GM21423 (cell line): Measurements from ENCODE around the gene SPOCK1.

ENCODE experiments used
- ATAC-seq: cut with Tn5 transposase; IDR thresholded peaks from one replicate; pipeline ENCODE4 v1.9.1; 2021; ENCODE audit warnings: mild to moderate bottlenecking, moderate library complexity; ENCODE audit not compliant: unreplicated experiment

SPOCK1 gene

DNA sequence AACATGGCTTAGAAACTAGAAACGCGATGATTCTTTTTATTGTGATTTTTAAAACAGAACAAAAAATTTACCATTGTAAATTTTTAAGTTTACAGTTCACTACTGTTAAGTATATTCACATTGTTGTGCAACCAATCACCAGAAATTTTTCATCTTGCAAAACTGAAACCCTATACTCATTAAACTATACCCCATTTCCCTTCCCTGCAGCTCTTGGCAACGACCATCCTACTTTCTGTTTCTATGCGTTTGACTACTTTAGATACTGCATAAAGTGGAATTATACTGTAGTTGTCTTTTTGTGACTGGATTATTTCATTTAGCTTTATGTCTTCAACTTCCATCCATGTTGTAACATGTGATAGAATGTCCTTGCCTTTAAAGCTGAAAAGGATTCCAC lies 52.5 kb downstream of the SPOCK1 start:
- no peak for ATAC-seq

DNA sequence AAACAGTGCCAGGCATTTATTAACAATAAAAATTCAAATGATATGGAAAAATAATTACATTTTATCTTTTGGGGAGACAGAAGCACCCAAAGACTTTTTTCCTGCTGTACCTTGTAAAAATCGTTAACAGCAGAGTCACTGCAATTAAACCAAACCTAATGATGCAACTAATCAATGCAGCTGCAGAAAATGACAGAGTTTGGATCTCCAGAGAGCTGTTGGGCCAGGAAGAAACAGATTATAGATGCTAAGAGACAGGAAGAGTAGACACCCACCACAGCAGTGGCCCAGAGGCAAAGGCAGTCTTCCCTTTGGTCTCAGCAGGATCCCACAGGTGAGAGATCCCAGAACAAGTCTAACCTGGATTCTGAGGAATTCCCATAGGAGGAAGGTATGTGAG lies 53.0 kb downstream of the SPOCK1 start:
- no peak for ATAC-seq

DNA sequence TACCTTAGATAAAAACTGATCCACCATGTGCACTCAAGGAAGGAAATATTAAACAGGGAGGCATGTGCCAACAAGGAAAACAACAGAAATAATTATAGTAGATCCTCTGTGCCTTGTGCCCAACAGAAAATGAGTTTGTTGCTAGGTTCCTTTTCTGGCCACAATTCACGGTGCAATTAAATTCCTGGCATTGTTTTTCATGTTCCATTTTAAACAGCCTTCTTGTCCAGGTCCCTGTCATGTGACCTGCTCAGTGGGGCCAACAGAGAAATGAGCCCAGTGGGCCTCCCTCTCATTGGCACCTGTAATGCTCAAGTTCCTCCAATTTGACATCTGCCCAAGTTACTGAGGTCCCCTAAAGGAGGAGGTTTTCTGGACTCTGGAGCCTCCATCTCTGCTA lies 56.5 kb downstream of the SPOCK1 start:
- ATAC-seq, result no peak

DNA sequence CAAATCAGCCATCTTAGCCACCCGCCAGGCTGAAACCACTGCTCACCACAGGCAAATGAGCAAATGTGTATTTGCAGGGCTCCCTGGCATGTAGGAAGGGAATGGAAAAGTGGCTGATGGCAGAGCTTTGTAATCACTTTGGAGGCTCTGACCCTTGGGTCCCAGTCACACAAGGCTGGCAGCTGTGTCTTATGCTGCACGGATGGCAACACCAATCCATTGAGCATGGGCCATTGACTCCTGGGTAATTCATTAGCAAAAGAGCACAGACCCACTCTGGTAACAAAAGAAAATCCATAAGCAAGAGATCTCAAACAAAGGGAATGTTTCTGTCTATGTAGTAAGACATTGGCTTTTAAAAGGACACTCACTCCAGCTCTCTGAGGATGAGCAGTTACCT lies 57.6 kb downstream of the SPOCK1 start:
- no peak for ATAC-seq

DNA sequence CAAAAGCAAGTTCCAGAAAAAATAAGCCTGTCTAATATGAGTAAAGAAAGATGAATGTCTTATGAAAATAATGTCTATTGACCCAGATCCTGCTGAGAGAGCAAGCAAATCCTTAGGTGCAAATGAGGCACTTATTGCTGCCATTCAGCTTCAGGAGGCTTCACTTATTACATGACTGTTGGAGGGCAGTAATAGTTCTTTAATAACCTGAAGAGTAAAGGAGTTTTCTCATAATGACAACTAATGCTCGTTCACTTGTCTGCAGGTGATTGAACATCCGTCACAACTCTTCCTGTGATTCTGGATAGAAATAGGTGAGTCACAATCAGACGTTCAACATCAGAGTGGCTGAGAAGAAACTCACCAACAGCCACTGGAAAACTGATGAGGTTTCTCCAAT lies 58.3 kb downstream of the SPOCK1 start:
- ATAC-seq, result no peak

DNA sequence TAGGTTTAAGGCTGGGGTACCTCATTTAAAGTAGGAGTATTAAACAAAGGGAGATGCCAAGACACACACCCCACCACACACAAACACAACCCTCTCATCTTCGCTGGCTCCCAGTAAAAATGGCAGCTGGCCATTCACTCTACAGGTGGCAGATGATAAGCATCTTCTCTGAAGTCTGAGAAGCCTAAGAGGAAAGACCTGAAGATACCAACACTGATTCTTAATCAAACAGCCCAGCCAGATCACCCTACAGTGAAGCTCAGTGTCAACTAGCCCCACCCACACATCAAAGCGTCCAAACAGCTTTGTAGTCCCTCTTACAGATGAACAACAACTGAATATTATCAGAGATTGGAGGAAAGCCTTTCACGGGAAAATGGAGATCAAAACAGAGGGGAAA lies 59.5 kb downstream of the SPOCK1 start:
- ATAC-seq, result no peak

DNA sequence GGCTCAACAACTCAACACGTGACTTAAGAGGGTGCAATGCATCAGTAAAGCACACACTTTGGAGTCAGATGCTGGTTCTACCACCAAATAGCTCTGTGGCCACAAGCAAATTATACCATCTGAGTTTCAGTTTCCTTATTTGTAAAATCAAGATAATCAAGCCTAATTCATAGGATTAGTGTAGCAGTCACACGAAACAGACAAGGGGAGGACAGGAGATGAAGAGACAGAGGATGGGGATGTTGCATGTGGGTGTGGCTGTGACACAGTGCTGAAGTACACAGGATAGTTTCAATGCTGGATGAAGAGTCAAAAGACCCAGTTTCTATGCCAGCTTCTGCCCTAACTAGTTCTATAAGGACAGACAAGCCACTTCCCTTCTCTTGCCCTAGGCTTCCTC lies 60.2 kb downstream of the SPOCK1 start:
- no peak for ATAC-seq

DNA sequence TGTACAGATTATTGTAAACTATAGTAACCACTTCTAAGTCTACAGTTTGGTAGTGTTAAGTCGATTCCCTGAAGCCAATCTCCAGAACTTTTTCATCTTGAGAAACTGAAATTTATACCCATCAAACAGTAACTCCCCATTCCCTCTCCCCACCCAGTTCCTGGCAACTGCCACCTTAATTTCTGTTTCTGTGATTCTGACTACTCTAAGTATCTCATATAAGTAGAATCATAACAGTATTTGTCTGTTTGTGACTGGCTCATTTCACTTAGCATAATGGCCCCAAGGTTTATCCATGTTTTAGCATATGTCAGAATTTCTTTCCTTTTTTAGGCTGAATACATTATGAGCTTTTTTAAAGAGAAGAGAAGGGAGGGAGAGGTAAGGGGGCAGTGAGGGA lies 61.4 kb downstream of the SPOCK1 start:
- no peak for ATAC-seq

DNA sequence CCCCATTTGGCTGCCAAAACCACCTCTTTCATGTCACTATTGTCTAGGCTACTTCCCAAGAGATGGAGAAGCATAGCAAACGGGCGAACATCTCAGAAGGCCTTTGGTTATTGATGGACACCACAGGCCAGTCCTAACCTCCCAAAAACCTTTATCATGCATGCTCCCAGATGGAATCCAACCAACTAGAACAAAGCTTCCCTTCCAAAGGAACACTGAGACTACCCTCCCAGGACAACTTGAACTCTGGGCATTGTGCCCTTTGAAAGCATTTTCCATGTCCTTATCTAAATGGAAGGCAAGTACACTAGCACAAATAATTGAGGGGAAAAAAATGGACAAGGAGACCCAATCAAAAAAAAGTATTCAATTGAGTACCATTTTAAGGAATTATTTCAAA lies 65.6 kb downstream of the SPOCK1 start:
- no peak for ATAC-seq

DNA sequence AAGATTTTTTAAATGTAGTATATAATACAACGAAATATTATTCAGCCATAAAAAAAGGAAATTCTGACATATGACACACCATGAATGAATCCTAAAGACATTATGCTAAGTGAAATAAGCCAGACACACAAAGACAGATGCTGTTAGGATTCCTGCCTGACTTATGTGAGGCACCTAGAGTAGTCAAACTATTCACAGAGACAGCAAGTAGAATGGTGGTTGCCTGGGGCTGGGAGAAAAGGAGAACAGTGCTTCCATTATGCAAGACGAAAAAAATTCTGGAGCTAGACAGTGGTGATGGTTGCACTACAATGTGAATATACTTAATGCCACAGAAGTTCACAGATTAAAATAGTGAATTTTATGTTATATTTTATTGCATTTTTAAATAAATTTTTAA lies 66.8 kb downstream of the SPOCK1 start:
- no peak for ATAC-seq

DNA sequence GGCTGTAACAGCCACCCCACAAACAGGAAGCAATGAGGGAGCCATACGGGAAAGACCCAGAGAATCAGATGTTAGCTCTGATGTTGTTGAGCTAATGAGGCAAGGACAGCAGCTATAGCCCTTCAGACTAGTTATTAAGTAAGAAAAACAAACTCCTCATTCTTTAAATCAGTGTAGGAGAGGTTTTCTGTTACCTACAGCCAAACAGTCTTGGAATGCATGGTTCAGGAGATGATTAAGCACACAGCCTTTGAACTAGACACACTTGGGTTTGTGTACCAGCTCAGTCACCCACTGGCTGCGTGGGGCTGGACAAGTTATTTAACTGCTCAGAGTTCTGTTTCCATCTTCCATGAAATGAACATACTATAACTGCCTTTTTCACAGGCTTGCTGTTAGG lies 68.1 kb downstream of the SPOCK1 start:
- ATAC-seq, result no peak

DNA sequence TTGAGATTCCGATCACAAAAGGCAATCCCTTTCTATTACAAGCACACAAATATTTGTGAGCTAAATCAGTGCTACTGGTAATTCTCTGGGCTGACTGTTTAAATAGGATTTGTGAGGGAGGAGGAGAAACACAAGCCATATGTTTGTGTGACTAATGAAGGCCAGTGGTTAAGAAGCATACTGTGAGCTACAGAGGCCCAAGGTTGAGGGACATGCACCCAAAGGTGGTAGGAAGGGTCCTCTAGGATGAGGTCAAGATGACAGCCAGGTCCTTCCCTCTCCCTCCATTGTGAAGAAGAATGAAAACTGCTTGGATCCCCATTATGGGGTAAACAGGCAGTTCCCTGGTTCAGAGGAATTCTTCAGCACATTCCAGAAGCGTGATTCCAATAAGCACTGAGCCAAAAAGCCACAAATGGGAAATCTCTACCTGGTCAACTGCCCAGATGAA lies 83.9 kb downstream of the SPOCK1 start:
- ATAC-seq, result no peak

DNA sequence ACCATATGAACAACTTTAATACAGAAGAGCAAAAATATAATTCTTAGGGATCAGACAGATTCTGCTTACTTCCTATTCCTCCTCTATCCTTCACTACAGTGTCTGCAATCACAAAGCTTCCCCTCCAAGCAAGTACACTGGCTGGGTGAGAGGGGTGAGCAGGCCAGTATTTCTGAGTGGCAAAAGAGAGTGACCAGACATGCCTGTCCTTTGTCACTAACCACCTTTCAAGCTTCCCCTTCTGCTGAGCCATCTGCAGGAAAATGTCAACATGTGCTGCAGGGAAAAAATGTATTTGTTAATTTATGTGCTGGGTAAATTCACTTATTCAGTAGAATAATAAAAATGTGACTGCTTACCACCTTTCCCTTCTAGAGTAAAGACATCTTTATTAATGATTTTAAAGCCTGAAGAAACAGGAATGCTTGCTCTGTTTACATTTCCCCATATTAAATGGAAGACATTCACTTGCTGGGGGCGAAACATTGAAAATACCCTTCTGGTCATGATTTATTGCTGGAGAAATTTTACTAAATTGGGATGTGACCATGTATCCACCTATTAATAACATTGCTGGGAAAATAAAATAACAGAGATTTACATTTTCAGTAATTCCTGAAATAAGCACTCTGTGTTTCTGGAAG lies 84.9 kb downstream of the SPOCK1 start:
- ATAC-seq, result no peak

DNA sequence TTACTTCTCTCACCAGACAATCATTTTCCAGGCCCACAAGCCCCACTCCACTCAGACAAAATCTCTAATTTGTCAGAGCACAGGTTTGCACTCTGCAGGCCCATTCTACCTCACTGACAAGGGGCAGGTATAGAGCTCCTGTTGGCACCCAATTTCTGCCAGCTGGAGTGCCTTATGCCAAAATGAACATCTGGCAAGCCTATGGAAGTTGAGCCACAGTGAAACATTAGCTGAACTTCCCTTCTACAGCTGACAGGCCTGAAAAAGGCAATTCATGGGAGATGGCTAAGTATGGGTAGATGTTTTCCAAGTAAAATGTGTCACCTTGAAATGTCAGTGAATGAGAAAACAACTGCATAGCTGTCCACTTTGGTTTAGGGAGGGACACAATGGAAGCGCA lies 87.0 kb downstream of the SPOCK1 start:
- ATAC-seq, result no peak

DNA sequence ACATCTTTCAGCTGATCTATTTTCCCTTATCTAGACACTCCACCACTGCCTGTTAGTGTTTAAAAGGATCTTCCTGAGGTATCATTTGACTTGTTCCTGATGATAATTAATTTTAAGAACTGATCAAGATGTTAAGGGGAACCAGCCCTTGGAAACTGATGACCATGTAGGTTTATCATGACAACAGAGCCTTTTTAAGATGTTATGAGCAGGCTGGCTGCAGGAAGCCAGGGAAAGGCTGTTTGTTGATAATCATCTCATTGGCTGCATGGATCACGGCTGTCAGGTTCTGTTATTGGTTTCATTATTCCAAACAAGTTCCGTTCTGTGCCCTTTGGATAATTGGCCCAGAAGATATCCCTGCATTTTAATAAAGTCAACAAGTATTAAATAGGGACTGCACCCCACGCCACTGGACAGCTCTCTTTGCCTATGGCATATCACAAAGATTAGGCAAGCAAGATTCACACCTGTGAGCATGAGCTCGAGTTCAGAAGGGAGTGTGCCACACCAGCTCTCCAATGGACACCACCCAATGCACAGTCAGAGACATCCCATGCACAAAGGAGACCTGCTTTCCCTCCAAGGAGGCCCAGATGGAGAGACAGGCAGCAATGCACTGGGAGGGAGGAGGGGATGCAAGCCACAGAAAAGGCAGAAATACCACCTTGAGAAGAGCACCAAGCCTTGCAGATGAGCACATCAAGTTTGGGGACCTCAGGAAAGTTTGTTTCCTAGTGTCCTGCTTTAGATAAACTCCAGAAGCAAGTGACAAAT lies 88.7 kb downstream of the SPOCK1 start:
- no peak for ATAC-seq

DNA sequence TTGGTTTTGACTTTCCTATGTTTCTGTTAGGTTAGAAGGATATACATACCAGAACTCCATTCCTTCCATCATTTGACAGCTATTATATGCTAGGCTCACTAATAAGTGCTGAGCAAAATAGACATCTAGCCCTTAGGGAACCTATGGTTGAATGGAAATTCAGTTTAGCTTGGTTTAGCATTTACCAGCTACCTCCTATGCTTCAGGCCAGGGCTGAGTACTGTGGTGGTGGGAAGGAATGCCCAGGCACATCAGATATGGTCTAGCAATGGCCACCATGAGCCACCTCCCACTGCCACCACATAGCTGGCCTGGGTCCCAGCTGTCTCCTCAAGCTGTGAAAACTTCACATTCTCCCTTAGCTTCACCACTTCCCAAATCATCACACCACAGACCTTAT lies 89.4 kb downstream of the SPOCK1 start:
- ATAC-seq, result no peak

DNA sequence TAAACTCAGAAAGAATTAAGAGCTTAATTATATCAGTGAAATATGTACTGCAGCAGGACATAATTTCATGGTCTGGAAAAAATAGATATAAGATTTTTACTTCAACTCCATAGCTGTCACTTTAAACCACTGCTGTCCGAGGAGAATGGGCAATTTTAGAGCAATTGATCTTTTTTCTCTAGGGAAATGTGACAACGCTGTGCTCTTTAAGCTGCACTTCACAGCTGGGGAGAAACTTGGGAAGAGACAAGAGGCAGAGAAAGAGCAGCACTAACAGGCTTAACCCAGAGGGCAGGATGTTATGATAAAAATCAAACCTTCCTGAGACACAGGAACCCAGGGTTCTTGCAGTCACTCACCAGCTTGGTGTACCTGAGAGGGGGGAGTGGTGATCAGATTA lies 92.0 kb downstream of the SPOCK1 start:
- ATAC-seq, result no peak

DNA sequence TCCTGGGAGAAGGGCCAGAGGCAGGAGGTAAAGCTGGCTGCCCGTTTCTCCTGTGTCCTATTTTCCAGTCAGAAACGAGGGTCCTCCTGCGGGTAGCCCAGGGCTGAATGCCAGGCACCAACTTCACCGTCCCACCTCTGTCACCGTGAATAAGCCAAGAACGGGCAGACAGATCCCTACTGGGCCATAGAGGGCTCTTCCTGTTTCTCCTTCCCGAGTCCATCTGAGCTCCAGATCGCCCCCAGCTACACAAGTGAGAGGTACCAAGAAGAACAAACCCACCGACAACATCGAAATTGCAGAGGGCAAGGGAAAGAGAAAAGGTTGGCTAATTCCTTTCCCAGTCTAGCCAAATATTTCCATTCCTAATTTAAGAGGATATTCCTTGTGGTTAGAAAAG lies 93.7 kb downstream of the SPOCK1 start:
- no peak for ATAC-seq

DNA sequence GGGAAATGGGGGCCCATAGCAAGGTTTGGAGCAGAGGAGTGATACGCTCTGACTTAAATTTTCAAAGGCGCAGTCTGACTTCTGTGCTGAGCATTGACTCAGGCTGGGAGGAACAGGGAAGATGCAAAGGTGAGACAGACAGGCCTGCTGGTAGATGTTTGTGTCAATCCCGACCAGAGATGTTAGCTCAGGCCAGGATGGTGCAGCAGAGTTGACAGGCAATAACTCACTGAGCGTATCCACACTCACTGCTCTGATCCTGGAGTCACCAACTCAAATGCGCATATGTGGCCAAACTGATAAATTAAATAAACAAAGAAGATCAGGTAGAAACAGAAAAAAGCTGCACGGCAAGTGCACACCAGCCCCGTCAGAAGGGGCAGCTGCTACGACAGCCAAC lies 95.3 kb downstream of the SPOCK1 start:
- no peak for ATAC-seq

DNA sequence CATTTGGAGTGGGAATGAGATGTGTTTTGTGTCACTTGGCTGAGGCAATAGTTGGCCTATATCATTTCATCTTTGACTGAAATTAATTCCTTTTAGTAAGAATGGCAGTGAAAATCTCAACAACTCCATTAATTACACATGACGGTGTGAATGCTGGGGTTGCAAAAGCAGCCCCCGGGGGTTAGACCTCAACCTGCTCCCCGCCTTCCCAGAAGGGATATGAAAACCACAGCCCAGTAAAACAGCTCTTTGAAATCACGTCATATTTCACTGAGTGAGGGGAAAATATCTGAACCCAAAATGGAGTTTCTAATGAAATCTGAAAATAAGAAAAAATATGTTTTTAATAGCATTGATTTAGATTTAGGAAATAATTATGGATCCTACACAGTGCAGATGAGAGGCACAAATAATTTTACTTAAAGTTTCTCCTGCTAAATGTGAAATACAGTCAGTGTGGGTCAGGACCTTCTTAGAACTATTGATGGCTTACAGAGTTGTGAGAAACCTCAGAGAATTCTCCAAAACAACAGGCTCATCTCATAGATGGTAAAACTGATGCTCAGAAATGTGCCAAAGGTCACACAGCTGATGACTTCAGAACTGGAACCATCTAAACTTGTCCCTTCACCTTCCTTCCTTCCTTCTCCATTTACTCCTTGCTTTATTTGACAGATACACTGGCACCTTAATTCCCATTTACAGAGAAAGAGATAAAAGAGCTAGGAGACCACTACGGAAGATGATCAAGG lies 96.5 kb downstream of the SPOCK1 start:
- ATAC-seq, result no peak

DNA sequence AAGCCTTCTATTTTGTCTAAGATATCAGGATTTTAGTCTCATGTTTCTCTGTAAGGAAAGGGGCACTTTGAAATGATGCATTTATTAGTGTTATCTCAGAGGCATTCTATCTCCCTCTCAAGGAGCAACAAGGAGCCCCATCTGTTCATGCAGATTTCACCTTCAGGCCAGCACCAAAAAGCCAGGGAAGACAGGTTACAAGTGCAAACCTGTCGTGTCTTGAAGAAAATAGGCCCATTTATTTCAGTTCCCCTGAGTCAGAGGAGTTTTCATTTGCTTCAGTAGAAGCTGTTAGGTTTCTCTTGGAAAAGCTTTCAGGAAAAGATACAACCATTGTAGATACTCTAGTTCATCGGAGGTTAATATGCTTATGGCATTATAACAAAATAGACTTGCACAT lies 97.2 kb downstream of the SPOCK1 start:
- no peak for ATAC-seq

DNA sequence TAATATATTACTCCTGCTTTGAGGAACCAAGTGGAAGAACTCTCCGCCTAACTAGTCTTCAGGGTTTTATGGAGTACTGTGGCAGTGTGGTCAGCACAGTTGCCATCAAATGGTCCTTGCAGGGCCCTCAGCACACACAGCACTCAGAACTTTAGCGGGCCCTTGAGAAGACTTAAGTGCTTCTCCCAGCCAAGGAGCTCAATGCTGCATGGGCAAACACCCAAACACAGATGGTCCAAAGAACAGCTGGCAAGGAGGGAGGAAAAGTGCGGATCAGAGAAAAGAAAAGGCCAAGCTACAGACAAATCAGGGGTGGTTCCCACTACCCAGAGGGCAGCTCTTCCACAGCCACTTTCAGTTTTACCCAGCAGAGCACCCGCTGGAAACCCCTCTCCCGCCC lies 98.6 kb downstream of the SPOCK1 start:
- ATAC-seq, result no peak
